Kidney (tissue), 14 donors: ENCODE results near the gene ZDHHC14. TPM values are rescaled to one million over a fixed set of nuclear protein-coding genes. Genes with fewer than 3 reads are reported as not detected.

Experiments
- DNase-seq, 5 donors: peaks; one replicate each; pipeline ENCODE4 v3.0.0-alpha.2; 2013 to 2020
- FAIRE-seq: peaks from 2 replicates; lab custom pipeline; 2012; peaks lifted over from hg19 to GRCh38; lab: Jason Lieb, UNC
- H3K27ac ChIP-seq, 2 donors: one replicate each; pipeline ENCODE4 v1.7.0; 2013; ENCODE audit warnings: low read depth in 2 of 2, low read length in 2 of 2, inconsistent platforms in 1 of 2
- H3K27me3 ChIP-seq: one replicate; pipeline ENCODE4 v1.7.1; 2013; ENCODE audit warnings: low read length, inconsistent platforms; ENCODE audit not compliant: control insufficient read depth, insufficient read depth
- H3K36me3 ChIP-seq, 3 donors: one replicate each; pipeline versions ENCODE4 v1.7.0 to v1.7.1; 2013; ENCODE audit warnings: low read length in 3 of 3, control low read depth in 1 of 3, inconsistent platforms in 1 of 3; ENCODE audit not compliant: insufficient read depth in 3 of 3, control insufficient read depth in 2 of 3
- H3K4me1 ChIP-seq, 3 donors: one replicate each; pipeline versions ENCODE4 v1.7.0 to v1.7.1; 2013; ENCODE audit warnings: low read length in 3 of 3, inconsistent platforms in 1 of 3, low read depth in 1 of 3; ENCODE audit not compliant: control insufficient read depth in 2 of 3, insufficient read depth in 2 of 3
- H3K4me3 ChIP-seq, 3 donors: one replicate each; pipeline versions ENCODE4 v1.7.0 to v1.8.1; 2013; ENCODE audit warnings: low read length in 3 of 3, control low read depth in 1 of 3, inconsistent platforms in 1 of 3
- H3K9ac ChIP-seq, 3 donors: one replicate each; pipeline versions ENCODE4 v1.7.0 to v1.7.1; 2013; ENCODE audit warnings: low read length in 3 of 3, control low read depth in 1 of 3, inconsistent platforms in 1 of 3
- H3K9me3 ChIP-seq, 3 donors: one replicate each; pipeline versions ENCODE4 v1.7.0 to v1.7.1; 2013; ENCODE audit warnings: low read length in 3 of 3, control low read depth in 1 of 3, inconsistent platforms in 1 of 3; ENCODE audit not compliant: control insufficient read depth in 2 of 3, insufficient read depth in 1 of 3
- intact Hi-C: fragments of 100-400 bp; cut with DNase I; formaldehyde crosslinking; loops from one replicate; pipeline ENCODE4 v1.11.1; 2022
- polyA plus RNA-seq: library from polyadenylated mRNA; stranded (reverse); fragments of 350-450 nt; fragmentation: Illumina TruSeq; extraction: RNeasy Lipid Tissue Mini Kit (QIAGEN cat#74804); gene quantifications from one replicate; pipeline ENCODE4 v1.2.3, GENCODE V29; 2014; ENCODE audit warnings: low read depth, low replicate concordance; ENCODE audit not compliant: insufficient read depth
- total RNA-seq: library from RNA; stranded (reverse); fragmentation: NEBNext Ultra II Directional; extraction: Animal tissue kit (Norgen Biotek cat#: 25700); gene quantifications from one replicate; pipeline ENCODE4 v1.2.1, GENCODE V29; 2021
- TF ChIP-seq, protein P1 (sequence below): IDR thresholded peaks from 3 replicates; pipeline ENCODE4 v1.5.1; 2012; ENCODE audit warnings: mild to moderate bottlenecking, moderate library complexity, borderline replicate concordance; ENCODE audit not compliant: insufficient read depth; ENCODE audit errors: extremely low read depth
- donor health status: control.
- donor health status: control.
- donor health status: control.
- donor health status: control.
- donor health status: control.
- donor health status: DM: yes; HTN: yes; CAD: no.
- donor health status: Normal renal cell carcinoma (clear cell type).

Gene ZDHHC14
- total and polyA plus RNA-seq, 2 donors from 2014 or later, result 13.5 to 26.7 TPM

- Histone ChIP-seq H3K9me3 (no peaks in the 10 kb centered on the region), H3K27ac (no peak overlapping the region), H3K4me1 (no peaks in the 10 kb centered on the region), H3K9ac (no peak overlapping the region), H3K27me3 (no peaks in the 10 kb centered on the region), H3K36me3 (peaks cover 0 to 11% (median 0%) of the 10 kb centered on the region in 3 donors), H3K4me3 (no peak overlapping the region)
- intact Hi-C loops, result no loop called here
- FAIRE-seq (no peak), DNase-seq (no peak)
- TF ChIP-seq, protein P1, sequence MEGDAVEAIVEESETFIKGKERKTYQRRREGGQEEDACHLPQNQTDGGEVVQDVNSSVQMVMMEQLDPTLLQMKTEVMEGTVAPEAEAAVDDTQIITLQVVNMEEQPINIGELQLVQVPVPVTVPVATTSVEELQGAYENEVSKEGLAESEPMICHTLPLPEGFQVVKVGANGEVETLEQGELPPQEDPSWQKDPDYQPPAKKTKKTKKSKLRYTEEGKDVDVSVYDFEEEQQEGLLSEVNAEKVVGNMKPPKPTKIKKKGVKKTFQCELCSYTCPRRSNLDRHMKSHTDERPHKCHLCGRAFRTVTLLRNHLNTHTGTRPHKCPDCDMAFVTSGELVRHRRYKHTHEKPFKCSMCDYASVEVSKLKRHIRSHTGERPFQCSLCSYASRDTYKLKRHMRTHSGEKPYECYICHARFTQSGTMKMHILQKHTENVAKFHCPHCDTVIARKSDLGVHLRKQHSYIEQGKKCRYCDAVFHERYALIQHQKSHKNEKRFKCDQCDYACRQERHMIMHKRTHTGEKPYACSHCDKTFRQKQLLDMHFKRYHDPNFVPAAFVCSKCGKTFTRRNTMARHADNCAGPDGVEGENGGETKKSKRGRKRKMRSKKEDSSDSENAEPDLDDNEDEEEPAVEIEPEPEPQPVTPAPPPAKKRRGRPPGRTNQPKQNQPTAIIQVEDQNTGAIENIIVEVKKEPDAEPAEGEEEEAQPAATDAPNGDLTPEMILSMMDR, result peak; percentile 9
Observed at GRCh38 chr6:157644043-157644810, 263.2 kb downstream of the ZDHHC14 start.

DNA sequence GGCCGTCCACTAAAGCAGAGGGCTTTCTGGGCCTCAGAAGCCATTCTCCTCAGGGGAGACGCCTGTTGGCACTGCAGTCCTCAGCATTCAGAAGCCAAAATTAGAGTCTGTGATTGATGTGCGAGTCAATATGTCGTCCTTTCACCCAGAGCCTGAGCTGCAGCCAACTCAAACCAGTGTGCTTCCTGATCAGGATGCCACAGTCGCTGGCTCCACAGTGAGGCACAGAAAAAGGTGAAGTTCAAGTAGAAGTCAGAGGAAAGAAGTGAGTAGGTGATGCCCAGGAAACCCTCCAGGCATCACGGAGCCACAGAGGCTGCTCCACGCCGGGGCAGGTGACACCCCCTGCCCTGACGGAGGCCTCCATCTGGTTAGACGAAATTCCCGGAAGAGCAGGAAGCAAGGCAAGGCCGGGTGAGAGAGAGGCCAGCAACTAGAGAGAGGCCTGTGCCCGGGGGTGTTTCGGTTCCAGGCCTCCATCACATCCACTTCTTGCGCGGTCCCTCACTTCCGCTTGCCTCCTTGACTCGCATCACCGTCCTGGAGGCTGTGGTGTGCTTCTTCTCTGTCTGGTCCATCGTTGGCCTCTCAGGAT, 264.3 kb downstream of the ZDHHC14 start:
- no peak overlapping the region for H3K9ac ChIP-seq
- peaks cover 0 to 10% (median 0%) of the 10 kb centered on the region in 3 donors for H3K36me3 ChIP-seq
- H3K9me3 ChIP-seq, result no peaks in the 10 kb centered on the region
- TF ChIP-seq, protein P1, result no peak
- no peaks in the 10 kb centered on the region for H3K4me1 ChIP-seq
- H3K4me3 ChIP-seq, result no peak overlapping the region
- no peak for FAIRE-seq
- peak overlapping the region in 1 of 2 donors; percentile 5 for H3K27ac ChIP-seq
- intact Hi-C loops, result no loop called here
- H3K27me3 ChIP-seq, result no peaks in the 10 kb centered on the region
- DNase-seq, result no peak

DNA sequence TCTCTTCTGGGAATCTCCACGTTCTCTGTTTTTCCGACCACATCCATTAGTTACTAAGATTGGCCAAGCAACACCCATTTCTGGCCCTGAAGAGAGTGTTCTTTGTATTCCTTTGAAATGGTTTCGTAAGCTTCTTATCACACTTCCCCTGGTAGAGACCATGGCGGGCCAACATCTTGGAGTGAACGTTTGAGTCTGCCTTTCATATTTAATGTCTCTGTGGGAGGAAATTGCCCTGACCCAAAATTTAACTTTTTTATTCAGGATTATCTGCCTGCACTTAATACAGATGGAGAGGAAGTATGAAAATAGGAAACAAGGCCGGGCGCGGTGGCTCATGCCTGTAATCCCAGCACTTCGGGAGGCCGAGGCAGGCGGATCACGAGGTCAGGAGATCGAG, 265.0 kb downstream of the ZDHHC14 start:
- Histone ChIP-seq H3K4me1 (no peaks in the 10 kb centered on the region), H3K9ac (no peak overlapping the region), H3K9me3 (no peaks in the 10 kb centered on the region), H3K27ac (no peak overlapping the region), H3K4me3 (no peak overlapping the region), H3K36me3 (peaks cover 0 to 8% (median 0%) of the 10 kb centered on the region in 3 donors), H3K27me3 (no peaks in the 10 kb centered on the region)
- DNase-seq (no peak), FAIRE-seq (no peak)
- intact Hi-C loops, result no loop called here
- TF ChIP-seq, protein P1, result no peak
